GM12878 (cell line): ENCODE measurements around the gene HEPHL1. TPM values are rescaled to one million over a fixed set of nuclear protein-coding genes. Genes with fewer than 3 reads are reported as not detected.

ENCODE experiments used
- ATAC-seq: fragments of 200-7000 bp; cut with Tn5 transposase; 3 replicates; pipeline ENCODE4 v1.9.1; 2020; ENCODE audit warnings: mild to moderate bottlenecking, moderate library complexity
- BruUV-seq: library from RNA; stranded (reverse); fragments of 400-500 nt; replicated peaks from 2 replicates; lab custom pipeline; 2021; lab: Mats Ljungman, UMichigan
- CTCF ChIA-PET: fragments of 300-600 bp; sonication (Branson Sonifier 250); formaldehyde crosslinking; extraction: SDS; loops from one replicate; lab custom pipeline; 2021; ENCODE audit warnings: inconsistent platforms; lab: Yijun Ruan, JAX
- POLR2A ChIA-PET: fragments of 350-600 bp; formaldehyde crosslinking; extraction: SDS; loops from one replicate; lab custom pipeline; 2021; ENCODE audit warnings: inconsistent platforms; lab: Charles Lee
- RAD21 ChIA-PET: fragments of 300-600 bp; sonication (Branson Sonifier 250); formaldehyde crosslinking; loops from one replicate; lab custom pipeline; 2023; ENCODE audit warnings: antibody characterized with exemption; ENCODE audit not compliant: unreplicated experiment; lab: Charles Lee
- SMC1A ChIA-PET: fragments of 300-600 bp; sonication (Branson Sonifier 250); formaldehyde crosslinking; loops from one replicate; lab custom pipeline; 2023; ENCODE audit not compliant: unreplicated experiment, uncharacterized antibody; lab: Charles Lee
- DNase-seq: peaks from one replicate; pipeline ENCODE4 v3.0.0-alpha.2; 2011; ENCODE audit warnings: low read depth, low spot score
- FAIRE-seq: peaks from 3 replicates; lab custom pipeline; 2011; peaks lifted over from hg19 to GRCh38; lab: Jason Lieb, UNC
- H2AFZ ChIP-seq: 2 replicates; pipeline ENCODE4 v1.6.0; 2011; ENCODE audit warnings: low read depth, low read length, control low read depth; ENCODE audit not compliant: control insufficient read depth
- H3K27ac ChIP-seq: 2 replicates; pipeline ENCODE4 v1.5.1; 2011; ENCODE audit warnings: control low read depth; ENCODE audit not compliant: control insufficient read depth, insufficient read depth
- H3K27me3 ChIP-seq, 2 experiments: replicated peaks in 1 of 2; 2 replicates each; pipeline versions ENCODE4 v1.6.0 to v1.6.1; 2011; ENCODE audit warnings: low read length in 1 of 2; ENCODE audit not compliant: control insufficient read depth in 2 of 2, insufficient read depth in 2 of 2
- H3K36me3 ChIP-seq, 2 experiments: 2 replicates each; pipeline ENCODE4 v1.5.1; 2011; ENCODE audit warnings: low read length in 1 of 2; ENCODE audit not compliant: control insufficient read depth in 2 of 2, insufficient read depth in 2 of 2
- H3K4me1 ChIP-seq: 2 replicates; pipeline ENCODE4 v1.6.1; 2011; ENCODE audit warnings: mild to moderate bottlenecking, low read length, moderate library complexity, mixed read lengths; ENCODE audit not compliant: control insufficient read depth, insufficient read depth
- H3K4me2 ChIP-seq: 2 replicates; pipeline ENCODE4 v1.6.0; 2011; ENCODE audit warnings: control low read depth; ENCODE audit not compliant: control insufficient read depth, insufficient read depth
- H3K4me3 ChIP-seq: fragments of 200-600 bp; sonication (generic); 2 replicates; pipeline ENCODE4 v1.5.1; 2016
- H3K79me2 ChIP-seq: 2 replicates; pipeline ENCODE4 v1.6.0; 2011; ENCODE audit warnings: low read length; ENCODE audit not compliant: control insufficient read depth, insufficient read depth
- H3K9ac ChIP-seq: 2 replicates; pipeline ENCODE4 v1.8.0; 2011; ENCODE audit warnings: low read length, control low read depth, mixed read lengths; ENCODE audit not compliant: control insufficient read depth, insufficient read depth
- H3K9me3 ChIP-seq: replicated peaks from 3 replicates; pipeline ENCODE4 v1.5.1; 2011; ENCODE audit warnings: mild to moderate bottlenecking, low read length; ENCODE audit not compliant: control insufficient read depth, insufficient read depth
- H4K20me1 ChIP-seq: 2 replicates; pipeline ENCODE4 v1.6.0; 2011; ENCODE audit not compliant: control insufficient read depth, insufficient read depth
- CBFB ChIP-seq: IDR thresholded peaks from 2 replicates; pipeline ENCODE4 v1.6.1; 2016; ENCODE audit warnings: antibody characterized with exemption, low read depth
- CREB1 ChIP-seq: IDR thresholded peaks from 2 replicates; pipeline ENCODE4 v1.6.1; 2012; ENCODE audit warnings: low read depth, mild to moderate bottlenecking, inconsistent platforms
- EZH2 ChIP-seq: IDR thresholded peaks from 2 replicates; pipeline ENCODE4 v1.6.1; 2012; ENCODE audit warnings: low read depth, mild to moderate bottlenecking, control low read depth, inconsistent platforms, low read length, borderline replicate concordance; ENCODE audit not compliant: control insufficient read depth
- HDGF ChIP-seq: fragments of 450-650 bp; IDR thresholded peaks from 2 replicates; pipeline ENCODE4 v1.6.1; 2016; ENCODE audit warnings: antibody characterized with exemption
- IKZF1 ChIP-seq: fragments of 450-650 bp; conservative IDR thresholded peaks from 2 replicates; pipeline ENCODE4 v1.6.1; 2017; ENCODE audit warnings: antibody characterized with exemption, mild to moderate bottlenecking
- JUND ChIP-seq: IDR thresholded peaks from 2 replicates; pipeline ENCODE4 v1.6.1; 2012; ENCODE audit warnings: low read depth, mild to moderate bottlenecking, low read length, improper control_type of control experiment, moderate library complexity
- LARP7 ChIP-seq: fragments of 450-650 bp; IDR thresholded peaks from 2 replicates; pipeline ENCODE4 v1.6.1; 2017; ENCODE audit warnings: mild to moderate bottlenecking
- MEF2A ChIP-seq: IDR thresholded peaks from 2 replicates; pipeline ENCODE4 v1.6.1; 2011; ENCODE audit warnings: low read depth, mild to moderate bottlenecking, low read length, moderate library complexity; ENCODE audit not compliant: insufficient read depth
- MEF2B ChIP-seq: fragments of 450-650 bp; IDR thresholded peaks from 2 replicates; pipeline ENCODE4 v1.6.1; 2018; ENCODE audit warnings: mild to moderate bottlenecking, moderate library complexity; ENCODE audit not compliant: partially characterized antibody, poor library complexity, severe bottlenecking
- MXI1 ChIP-seq: fragments of 150-350 bp; IDR thresholded peaks from 2 replicates; pipeline ENCODE4 v1.6.1; 2011; ENCODE audit warnings: low read depth, mild to moderate bottlenecking, inconsistent platforms, low read length, improper control_type of control experiment
- POLR2AphosphoS5 ChIP-seq: IDR thresholded peaks from 2 replicates; pipeline ENCODE4 v1.6.1; 2011; ENCODE audit warnings: mild to moderate bottlenecking, low read length, inconsistent platforms
- SMAD5 ChIP-seq: IDR thresholded peaks from 2 replicates; pipeline ENCODE4 v1.6.1; 2016; ENCODE audit warnings: antibody characterized with exemption, low read depth
- SRF ChIP-seq, 2 experiments: IDR thresholded peaks; 2 replicates each; pipeline ENCODE4 v1.6.1; 2011; ENCODE audit warnings: low read depth in 2 of 2, low read length in 2 of 2, mild to moderate bottlenecking in 1 of 2, moderate library complexity in 1 of 2
- SUZ12 ChIP-seq: fragments of 200-600 bp; sonication (generic); IDR thresholded peaks from one replicate; pipeline ENCODE4 v1.6.1; 2018; ENCODE audit warnings: antibody characterized with exemption, mild to moderate bottlenecking; ENCODE audit not compliant: unreplicated experiment
- TCF12 ChIP-seq: IDR thresholded peaks from 2 replicates; pipeline ENCODE4 v1.6.1; 2011; ENCODE audit warnings: low read depth, mild to moderate bottlenecking, low read length
- WGBS: methylation state at CpG from one replicate; pipeline ENCODE4 v1.1.6; 2016; ENCODE audit warnings: low lambda C conversion rate; ENCODE audit not compliant: insufficient replicate concordance, insufficient coverage; ENCODE audit errors: missing lambda C conversion rate; 5-methylcytosine and 5-hydroxymethylcytosine counted together
- in situ Hi-C: fragments of 300-500 bp; cut with MboI; formaldehyde crosslinking; loops from 9 replicates; pipeline ENCODE4 v1.14.3; 2018; ENCODE audit warnings: mixed read lengths
- intact Hi-C: fragments of 100-400 bp; cut with micrococcal nuclease; formaldehyde crosslinking; loops from one replicate; pipeline ENCODE4 v1.14.2; 2022; ENCODE audit not compliant: unreplicated experiment
- polyA plus RNA-seq, 11 experiments: library from polyadenylated mRNA; depleted of rRNA in 4 of 11; unstranded in 6 of 11; stranded (reverse) in 5 of 11; fragments of >200 nt; fragmentation: Nextera tagmentation in 4 of 11; fragmentation: Illumina TruSeq in 1 of 11; extraction: Ambion mirVana in 4 of 11; extraction: Trizol in 1 of 11; gene quantifications; 1 replicate in 1 of 11; 2 replicates in 10 of 11; pipeline versions ENCODE4 v1.2.1 to v1.2.3, GENCODE V29; 2011 to 2016; ENCODE audit warnings: inconsistent platforms in 2 of 11, missing spikeins in 2 of 11, low read depth in 1 of 11
- total RNA-seq, 4 experiments: library from RNA; depleted of rRNA in 3 of 4; stranded (reverse); fragments of >200 nt in 3 of 4; fragmentation: Illumina TruSeq in 1 of 4; extraction: Trizol in 1 of 4; gene quantifications; 2 replicates each; pipeline versions ENCODE4 v1.2.1 to v1.2.3, GENCODE V29; 2013 to 2021
- TF ChIP-seq, protein P1 (sequence below): IDR thresholded peaks from 2 replicates; pipeline ENCODE4 v1.6.1; 2011; ENCODE audit warnings: low read depth, low read length, improper control_type of control experiment, borderline replicate concordance
- TF ChIP-seq, protein P2 (sequence below): IDR thresholded peaks from 2 replicates; pipeline ENCODE4 v1.6.1; 2011; ENCODE audit warnings: mild to moderate bottlenecking, low read depth, low read length, moderate library complexity; ENCODE audit not compliant: insufficient replicate concordance

The HEPHL1 gene
- total and polyA plus RNA-seq, 10 of the 15 experiments (the other 5 are each of a cell fraction or from before 2014, with no cell fraction given) = 0.02 to 0.08 (median 0.05) TPM; not detected in 6

DNA sequence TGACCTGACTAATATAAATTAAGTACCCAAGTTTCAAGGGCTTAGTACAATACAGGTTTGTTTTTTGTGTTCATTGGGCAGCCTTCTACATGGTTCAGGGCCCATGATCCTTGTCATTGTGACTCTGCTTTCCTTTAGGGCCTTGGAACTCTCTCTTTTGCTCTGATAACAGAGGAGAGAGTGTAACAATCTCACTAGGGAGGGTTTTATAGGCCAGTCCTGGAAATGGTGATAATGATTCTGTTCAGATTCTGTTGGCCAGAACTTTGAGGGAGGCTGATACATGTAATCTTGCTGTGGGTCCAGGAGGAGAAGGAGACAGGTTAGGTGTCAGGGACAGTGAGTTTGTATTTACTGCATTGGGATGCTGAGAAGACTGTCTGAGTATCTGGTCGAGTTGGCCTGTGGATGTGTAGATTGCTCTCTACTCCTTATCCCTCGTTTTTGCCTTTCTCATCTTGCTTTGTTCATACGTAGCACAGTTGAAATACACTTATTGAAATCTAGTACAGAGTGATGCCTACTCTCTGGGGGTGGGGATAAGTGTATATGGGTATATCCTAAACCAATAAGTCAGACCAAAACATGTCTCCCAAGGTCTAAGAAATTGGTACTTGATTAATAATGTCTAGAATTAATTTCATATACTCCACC is 37.5 kb upstream of the HEPHL1 start:
- no peak for FAIRE-seq
- no peak for DNase-seq
- SMC1A ChIA-PET = no interaction called here
- Histone ChIP-seq H3K4me3 (no peak overlapping the region), H3K9ac (no peak overlapping the region), H3K4me1 (no peaks in the 10 kb centered on the region), H2AFZ (no peak overlapping the region), H3K27ac (no peak overlapping the region), H3K79me2 (no peaks in the 10 kb centered on the region), H3K4me2 (no peak overlapping the region), H4K20me1 (no peaks in the 10 kb centered on the region), H3K36me3 (no peaks in the 10 kb centered on the region), H3K27me3 (no peaks in the 10 kb centered on the region), H3K9me3 (no peaks in the 10 kb centered on the region)
- ATAC-seq = no peak
- intact Hi-C loops = no loop called here
- TF ChIP-seq MXI1 (no peak), CBFB (no peak), MEF2B (no peak), CREB1 (no peak), EZH2 (no peak), TCF12 (no peak), SUZ12 (no peak), SMAD5 (no peak)
- POLR2A ChIA-PET = no interaction called here
- RAD21 ChIA-PET = no interaction called here
- in situ Hi-C loops = no loop called here
- CTCF ChIA-PET = no interaction called here
- 2% methylated on average over 3 of the region's 3 CpGs for WGBS
- BruUV-seq = no TSS peak

DNA sequence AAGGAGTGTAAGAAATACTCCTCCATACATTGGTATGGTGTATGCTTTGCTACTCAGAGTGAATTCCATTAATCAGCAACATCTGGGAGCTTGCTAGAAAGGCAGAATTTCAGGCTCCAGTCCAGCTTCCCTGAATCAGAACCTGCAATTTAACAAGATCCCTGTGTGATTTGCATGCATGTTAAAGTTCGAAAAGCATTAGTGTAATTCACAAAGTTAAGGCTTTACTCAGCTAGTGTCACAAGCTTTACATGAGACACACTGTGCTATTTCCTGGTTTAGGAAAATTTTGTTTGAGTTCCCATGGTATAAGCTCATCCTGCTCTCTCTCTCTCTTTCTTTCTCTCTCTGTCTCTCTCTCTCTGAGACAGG is 37.0 kb upstream of the HEPHL1 start:
- H3K27ac ChIP-seq = no peak overlapping the region
- SMC1A ChIA-PET = no interaction called here
- BruUV-seq = no TSS peak
- intact Hi-C loops = no loop called here
- in situ Hi-C loops = no loop called here
- DNase-seq (no peak), ATAC-seq (no peak), FAIRE-seq (no peak)
- no peak overlapping the region for H2AFZ ChIP-seq
- TF ChIP-seq SRF (IDR thresholded peaks at IDR 0.05; ENCODE audit: low read depth in 2 of 2, low read length in 2 of 2) = no peak
- TF ChIP-seq MEF2A = no peak
- TF ChIP-seq IKZF1 = no peak
- TF ChIP-seq POLR2AphosphoS5 = no peak
- TF ChIP-seq HDGF = no peak
- TF ChIP-seq JUND = no peak
- TF ChIP-seq LARP7 = no peak
- TF ChIP-seq, protein P1, sequence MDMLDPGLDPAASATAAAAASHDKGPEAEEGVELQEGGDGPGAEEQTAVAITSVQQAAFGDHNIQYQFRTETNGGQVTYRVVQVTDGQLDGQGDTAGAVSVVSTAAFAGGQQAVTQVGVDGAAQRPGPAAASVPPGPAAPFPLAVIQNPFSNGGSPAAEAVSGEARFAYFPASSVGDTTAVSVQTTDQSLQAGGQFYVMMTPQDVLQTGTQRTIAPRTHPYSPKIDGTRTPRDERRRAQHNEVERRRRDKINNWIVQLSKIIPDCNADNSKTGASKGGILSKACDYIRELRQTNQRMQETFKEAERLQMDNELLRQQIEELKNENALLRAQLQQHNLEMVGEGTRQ = no peak
- TF ChIP-seq, protein P2, sequence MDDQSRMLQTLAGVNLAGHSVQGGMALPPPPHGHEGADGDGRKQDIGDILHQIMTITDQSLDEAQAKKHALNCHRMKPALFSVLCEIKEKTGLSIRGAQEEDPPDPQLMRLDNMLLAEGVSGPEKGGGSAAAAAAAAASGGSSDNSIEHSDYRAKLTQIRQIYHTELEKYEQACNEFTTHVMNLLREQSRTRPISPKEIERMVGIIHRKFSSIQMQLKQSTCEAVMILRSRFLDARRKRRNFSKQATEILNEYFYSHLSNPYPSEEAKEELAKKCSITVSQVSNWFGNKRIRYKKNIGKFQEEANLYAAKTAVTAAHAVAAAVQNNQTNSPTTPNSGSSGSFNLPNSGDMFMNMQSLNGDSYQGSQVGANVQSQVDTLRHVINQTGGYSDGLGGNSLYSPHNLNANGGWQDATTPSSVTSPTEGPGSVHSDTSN = no peak
- no peaks in the 10 kb centered on the region for H3K79me2 ChIP-seq
- no peaks in the 10 kb centered on the region for H3K9me3 ChIP-seq
- POLR2A ChIA-PET = no interaction called here
- no peak overlapping the region for H3K9ac ChIP-seq
- CTCF ChIA-PET = no interaction called here
- no peak overlapping the region for H3K4me2 ChIP-seq
- WGBS = 0% methylated on average over 1 of the region's 1 CpG
- H3K36me3 ChIP-seq = no peaks in the 10 kb centered on the region
- no peaks in the 10 kb centered on the region for H3K27me3 ChIP-seq
- H4K20me1 ChIP-seq = no peaks in the 10 kb centered on the region
- H3K4me3 ChIP-seq = no peak overlapping the region
- H3K4me1 ChIP-seq = no peaks in the 10 kb centered on the region
- RAD21 ChIA-PET = no interaction called here
